ENCODE data around the gene CYB5D1. TPM values are rescaled to one million over a fixed set of nuclear protein-coding genes. Genes with fewer than 3 reads are reported as not detected.
A peak's percentile ranks its signal among the peaks of the same experiment; 100 is the strongest.

CYB5D1 gene
- 16.0 and 26.5 TPM in 2 replicates for total RNA-seq

- no peak for DNase-seq (ENCODE audit: low read depth)
Observed at GRCh38 chr17:7857713-7858521, at the start of gene CYB5D1. Gene CYB5D1 (plus strand): TSS chr17:7858003. CDS start chr17:7858135, 132 bp downstream.

- DNase-seq (ENCODE audit: low read depth), result peak; percentile 16
Observed at GRCh38 chr17:7809086-7809790, 48.6 kb upstream of the CYB5D1 start.

GRCh38 chr17:7809791-7810343 lies 47.9 kb upstream of the CYB5D1 start:
- DNase-seq (ENCODE audit: low read depth), result peak; percentile 33

- no peak for DNase-seq (ENCODE audit: low read depth)
Observed at GRCh38 chr17:7811251-7811650, 46.6 kb upstream of the CYB5D1 start.

- DNase-seq (ENCODE audit: low read depth), result no peak
Observed at GRCh38 chr17:7814969-7815368, 42.8 kb upstream of the CYB5D1 start.

- DNase-seq (ENCODE audit: low read depth), result no peak
Observed at GRCh38 chr17:7816926-7817642, 40.7 kb upstream of the CYB5D1 start.

- no peak for DNase-seq (ENCODE audit: low read depth)
Observed at GRCh38 chr17:7817643-7817964, 40.2 kb upstream of the CYB5D1 start.

- no peak for DNase-seq (ENCODE audit: low read depth)
Observed at GRCh38 chr17:7818026-7818425, 39.8 kb upstream of the CYB5D1 start.

- no peak for DNase-seq (ENCODE audit: low read depth)
Observed at GRCh38 chr17:7818746-7819645, 38.8 kb upstream of the CYB5D1 start.

GRCh38 chr17:7820231-7820630 lies 37.6 kb upstream of the CYB5D1 start:
- no peak for DNase-seq (ENCODE audit: low read depth)

- DNase-seq (ENCODE audit: low read depth), result no peak
Observed at GRCh38 chr17:7822126-7822525, 35.7 kb upstream of the CYB5D1 start.

GRCh38 chr17:7823581-7824001 lies 34.2 kb upstream of the CYB5D1 start:
- no peak for DNase-seq (ENCODE audit: low read depth)

- DNase-seq (ENCODE audit: low read depth), result no peak
Observed at GRCh38 chr17:7824021-7824924, 33.5 kb upstream of the CYB5D1 start.

- DNase-seq (ENCODE audit: low read depth), result no peak
Observed at GRCh38 chr17:7825206-7825990, 32.4 kb upstream of the CYB5D1 start.

GRCh38 chr17:7830616-7831015 lies 27.2 kb upstream of the CYB5D1 start:
- DNase-seq (ENCODE audit: low read depth), result no peak

GRCh38 chr17:7831233-7831632 lies 26.6 kb upstream of the CYB5D1 start:
- DNase-seq (ENCODE audit: low read depth), result no peak

GRCh38 chr17:7832431-7832830 lies 25.4 kb upstream of the CYB5D1 start:
- DNase-seq (ENCODE audit: low read depth), result no peak

GRCh38 chr17:7833011-7833794 lies 24.6 kb upstream of the CYB5D1 start:
- DNase-seq (ENCODE audit: low read depth), result no peak

Data from renal cortical epithelial cell (primary cell).